H9 (cell line): Measurements from ENCODE around the gene GPR176. TPM values are rescaled to one million over a fixed set of nuclear protein-coding genes. Genes with fewer than 3 reads are reported as not detected.
A peak's percentile ranks its signal among the peaks of the same experiment; 100 is the strongest.

Source experiments
- DNase-seq: peaks from one replicate; pipeline ENCODE4 v3.0.0-alpha.2; 2017
- H2AFZ ChIP-seq: one replicate; pipeline ENCODE4 v1.6.1; 2013; ENCODE audit warnings: mild to moderate bottlenecking, low read length, control low read depth, moderate library complexity
- H2AK5ac ChIP-seq: 2 replicates; pipeline ENCODE4 v1.6.1; 2013; ENCODE audit warnings: low read length, control low read depth, mixed read lengths; ENCODE audit not compliant: insufficient read length
- H2BK120ac ChIP-seq: one replicate; pipeline ENCODE4 v1.6.1; 2013; ENCODE audit warnings: low read depth, mild to moderate bottlenecking, low read length, control low read depth, inconsistent platforms; ENCODE audit not compliant: poor library complexity, severe bottlenecking
- H2BK12ac ChIP-seq: 2 replicates; pipeline ENCODE4 v1.6.1; 2013; ENCODE audit warnings: low read length, control low read depth, mixed read lengths, low read depth; ENCODE audit not compliant: insufficient read length
- H2BK15ac ChIP-seq: 2 replicates; pipeline ENCODE4 v1.6.1; 2013; ENCODE audit warnings: low read depth, low read length, control low read depth
- H2BK20ac ChIP-seq: one replicate; pipeline ENCODE4 v1.6.1; 2013; ENCODE audit warnings: low read depth, mild to moderate bottlenecking, low read length, control low read depth, inconsistent platforms; ENCODE audit not compliant: poor library complexity, severe bottlenecking
- H2BK5ac ChIP-seq: 2 replicates; pipeline ENCODE4 v1.6.1; 2013; ENCODE audit warnings: low read length, control low read depth, mixed read lengths; ENCODE audit not compliant: insufficient read length
- H3K14ac ChIP-seq: 2 replicates; pipeline ENCODE4 v1.6.1; 2013; ENCODE audit warnings: low read length, control low read depth; ENCODE audit not compliant: insufficient read depth
- H3K18ac ChIP-seq: 2 replicates; pipeline ENCODE4 v1.6.1; 2013; ENCODE audit warnings: low read depth, mild to moderate bottlenecking, mixed read lengths, low read length, control low read depth; ENCODE audit not compliant: insufficient read length
- H3K23ac ChIP-seq: 2 replicates; pipeline ENCODE4 v1.6.1; 2013; ENCODE audit warnings: low read length, control low read depth, mixed read lengths, low read depth; ENCODE audit not compliant: insufficient read length
- H3K23me2 ChIP-seq: 2 replicates; pipeline ENCODE4 v1.6.1; 2013; ENCODE audit warnings: low read depth, mild to moderate bottlenecking, mixed read lengths, low read length, control low read depth; ENCODE audit not compliant: insufficient read length, poor library complexity, severe bottlenecking
- H3K27ac ChIP-seq: 2 replicates; pipeline ENCODE4 v1.5.1; 2013; ENCODE audit warnings: low read length, control low read depth, mixed read lengths, low read depth; ENCODE audit not compliant: insufficient read length
- H3K27me3 ChIP-seq: 2 replicates; pipeline ENCODE4 v1.6.1; 2013; ENCODE audit warnings: low read length, control low read depth, inconsistent platforms; ENCODE audit not compliant: insufficient read depth
- H3K4ac ChIP-seq: 2 replicates; pipeline ENCODE4 v1.6.1; 2013; ENCODE audit warnings: low read depth, mild to moderate bottlenecking, control low read depth, inconsistent platforms, low read length, moderate library complexity
- H3K4me1 ChIP-seq: 2 replicates; pipeline ENCODE4 v1.6.1; 2013; ENCODE audit warnings: low read length, control low read depth, inconsistent platforms; ENCODE audit not compliant: insufficient read depth
- H3K4me2 ChIP-seq: 2 replicates; pipeline ENCODE4 v1.6.1; 2013; ENCODE audit warnings: low read length, control low read depth, mixed read lengths; ENCODE audit not compliant: insufficient read length, insufficient read depth
- H3K56ac ChIP-seq: 2 replicates; pipeline ENCODE4 v1.6.1; 2013; ENCODE audit warnings: low read depth, mild to moderate bottlenecking, mixed read lengths, low read length, control low read depth; ENCODE audit not compliant: insufficient read length
- H3K79me1 ChIP-seq: 2 replicates; pipeline ENCODE4 v1.6.1; 2013; ENCODE audit warnings: low read depth, mild to moderate bottlenecking, moderate library complexity, low read length, control low read depth, inconsistent platforms; ENCODE audit not compliant: insufficient read depth, poor library complexity, severe bottlenecking
- H3K79me2 ChIP-seq: 2 replicates; pipeline ENCODE4 v1.6.1; 2013; ENCODE audit warnings: low read length, control low read depth, inconsistent platforms; ENCODE audit not compliant: insufficient read depth
- H3K9ac ChIP-seq: 2 replicates; pipeline ENCODE4 v1.6.1; 2013; ENCODE audit warnings: low read length, control low read depth, mixed read lengths; ENCODE audit not compliant: insufficient read length; ENCODE audit errors: extremely low read depth
- H3K9me3 ChIP-seq: one replicate; pipeline ENCODE4 v1.6.1; 2013; ENCODE audit warnings: low read depth, low read length, inconsistent platforms; ENCODE audit not compliant: control insufficient read depth
- H3T11ph ChIP-seq: one replicate; pipeline ENCODE4 v1.6.1; 2013; ENCODE audit warnings: mild to moderate bottlenecking, low read length, control low read depth, inconsistent platforms
- H4K20me1 ChIP-seq: one replicate; pipeline ENCODE4 v1.6.1; 2013; ENCODE audit not compliant: control insufficient read depth, insufficient read length, insufficient read depth
- H4K5ac ChIP-seq: 2 replicates; pipeline ENCODE4 v1.6.1; 2013; ENCODE audit warnings: low read depth, mild to moderate bottlenecking, mixed read lengths, low read length, control low read depth; ENCODE audit not compliant: insufficient read length
- H4K8ac ChIP-seq: replicated peaks from 2 replicates; pipeline ENCODE4 v1.6.1; 2013; ENCODE audit warnings: low read length, control low read depth, mixed read lengths, low read depth; ENCODE audit not compliant: insufficient read length
- H4K91ac ChIP-seq: 2 replicates; pipeline ENCODE4 v1.6.1; 2013; ENCODE audit warnings: low read depth, mild to moderate bottlenecking, moderate library complexity, mixed read lengths, low read length, control low read depth; ENCODE audit not compliant: insufficient read length
- H3K27ac Mint-ChIP-seq, 3 experiments: 2 replicates in 2 of 3; 3 replicates in 1 of 3; pipeline ENCODE4 v1.8.0; 2020 to 2021; ENCODE audit warnings: mixed read lengths in 3 of 3, mild to moderate bottlenecking in 1 of 3, moderate library complexity in 1 of 3
- H3K27me3 Mint-ChIP-seq: 2 replicates; pipeline ENCODE4 v1.8.0; 2021; ENCODE audit warnings: low read depth, mild to moderate bottlenecking, moderate library complexity, mixed read lengths
- H3K36me3 Mint-ChIP-seq, 3 experiments: 2 replicates in 2 of 3; 3 replicates in 1 of 3; pipeline ENCODE4 v1.8.0; 2020 to 2021; ENCODE audit warnings: low read depth in 3 of 3, mixed read lengths in 3 of 3; ENCODE audit not compliant: insufficient read depth in 1 of 3
- H3K4me1 Mint-ChIP-seq, 2 experiments: 2 replicates each; pipeline ENCODE4 v1.8.0; 2020; ENCODE audit warnings: mixed read lengths in 2 of 2
- H3K4me3 Mint-ChIP-seq, 2 experiments: 2 replicates in 1 of 2; 3 replicates in 1 of 2; pipeline ENCODE4 v1.8.0; 2020 to 2021; ENCODE audit warnings: mild to moderate bottlenecking in 2 of 2, mixed read lengths in 2 of 2, moderate library complexity in 1 of 2
- H3K9me3 Mint-ChIP-seq, 2 experiments: 2 replicates in 1 of 2; 3 replicates in 1 of 2; pipeline ENCODE4 v1.8.0; 2020; ENCODE audit warnings: mild to moderate bottlenecking in 2 of 2, mixed read lengths in 2 of 2, moderate library complexity in 1 of 2
- WGBS: extraction: QIAGEN DNeasy Blood & Tissue Kit; methylation state at CpG from one replicate; pipeline ENCODE4 v1.1.7; 2013; ENCODE audit warnings: missing lambda C conversion rate, low lambda C conversion rate, mixed read lengths; ENCODE audit not compliant: insufficient read length; ENCODE audit errors: extremely low coverage; 5-methylcytosine and 5-hydroxymethylcytosine counted together
- total RNA-seq: library from RNA; stranded (reverse); gene quantifications from 2 replicates; pipeline ENCODE4 v1.2.1, GENCODE V29; 2021
- TF ChIP-seq, protein P1 (sequence below): fragments of 200-600 bp; sonication (generic); conservative IDR thresholded peaks from 3 replicates; pipeline ENCODE4 v1.8.0; 2021; ENCODE audit warnings: antibody characterized with exemption, mild to moderate bottlenecking

GPR176 gene
- total RNA-seq, 1 experiment from 2014 or later: 132 TPM

DNA sequence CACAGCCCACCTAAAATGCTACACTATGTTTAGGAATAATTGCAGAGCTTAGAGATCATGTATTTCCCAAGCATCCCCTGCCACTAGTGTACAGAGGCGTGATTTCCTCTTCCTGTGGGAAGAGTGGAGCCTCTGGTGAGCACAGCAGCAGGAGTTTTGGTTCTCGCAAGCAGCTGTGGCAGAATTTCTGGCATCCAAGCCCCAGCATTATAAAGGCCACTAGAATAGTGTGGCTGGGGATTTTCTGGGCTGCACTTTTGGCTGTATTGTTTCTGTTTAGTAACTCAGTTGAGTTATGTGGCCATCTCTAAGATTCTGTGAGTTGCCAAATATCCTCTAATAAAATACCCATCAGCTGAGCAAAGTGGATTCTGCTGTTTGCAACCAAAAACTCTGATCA is 64.7 kb downstream of the GPR176 start:
- peak overlapping the region in 1 of 3 experiments; percentile 31; a peak in 2 of 7 replicates for H3K27ac Mint-ChIP-seq
- no peak overlapping the region for H3K9ac ChIP-seq
- no peaks in the 10 kb centered on the region for H3K23me2 ChIP-seq
- no peaks in the 10 kb centered on the region for H3K27me3 ChIP-seq
- no peak overlapping the region for H2AK5ac ChIP-seq
- H3K18ac ChIP-seq: no peak overlapping the region
- no peak overlapping the region for H2BK20ac ChIP-seq
- H3K4ac ChIP-seq: no peak overlapping the region
- no peak overlapping the region for H2BK12ac ChIP-seq
- H3K23ac ChIP-seq: no peak overlapping the region
- no peaks in the 10 kb centered on the region for H3K27me3 Mint-ChIP-seq
- no peak overlapping the region for H3K56ac ChIP-seq
- no peak overlapping the region for H3K14ac ChIP-seq
- H3T11ph ChIP-seq: no peak overlapping the region
- H3K4me2 ChIP-seq: no peak overlapping the region
- no peaks in the 10 kb centered on the region; a peak in 1 of 5 replicates for H3K9me3 Mint-ChIP-seq
- no peak overlapping the region for H3K4me3 Mint-ChIP-seq
- peaks cover 56 to 66% of the 10 kb centered on the region in 2 experiments for H3K4me1 Mint-ChIP-seq
- H3K36me3 Mint-ChIP-seq: peaks cover 12 to 28% (median 23%) of the 10 kb centered on the region in 3 experiments
- no peak overlapping the region for H2BK120ac ChIP-seq
- H3K27ac ChIP-seq: no peak overlapping the region
- H3K9me3 ChIP-seq: no peaks in the 10 kb centered on the region
- H3K4me1 ChIP-seq: peaks cover 7% of the 10 kb centered on the region
- no peak for DNase-seq
- no peaks in the 10 kb centered on the region for H3K79me1 ChIP-seq
- no peak overlapping the region for H2AFZ ChIP-seq
- no peak overlapping the region for H4K91ac ChIP-seq
- H4K8ac ChIP-seq: no peak overlapping the region
- H3K79me2 ChIP-seq: peaks cover 16% of the 10 kb centered on the region; the same call in 1 of the 2 replicates
- H2BK5ac ChIP-seq: no peak overlapping the region
- WGBS: no CpG with 5 or more reads among the region's 2 CpGs
- H4K5ac ChIP-seq: no peak overlapping the region
- TF ChIP-seq, protein P1, sequence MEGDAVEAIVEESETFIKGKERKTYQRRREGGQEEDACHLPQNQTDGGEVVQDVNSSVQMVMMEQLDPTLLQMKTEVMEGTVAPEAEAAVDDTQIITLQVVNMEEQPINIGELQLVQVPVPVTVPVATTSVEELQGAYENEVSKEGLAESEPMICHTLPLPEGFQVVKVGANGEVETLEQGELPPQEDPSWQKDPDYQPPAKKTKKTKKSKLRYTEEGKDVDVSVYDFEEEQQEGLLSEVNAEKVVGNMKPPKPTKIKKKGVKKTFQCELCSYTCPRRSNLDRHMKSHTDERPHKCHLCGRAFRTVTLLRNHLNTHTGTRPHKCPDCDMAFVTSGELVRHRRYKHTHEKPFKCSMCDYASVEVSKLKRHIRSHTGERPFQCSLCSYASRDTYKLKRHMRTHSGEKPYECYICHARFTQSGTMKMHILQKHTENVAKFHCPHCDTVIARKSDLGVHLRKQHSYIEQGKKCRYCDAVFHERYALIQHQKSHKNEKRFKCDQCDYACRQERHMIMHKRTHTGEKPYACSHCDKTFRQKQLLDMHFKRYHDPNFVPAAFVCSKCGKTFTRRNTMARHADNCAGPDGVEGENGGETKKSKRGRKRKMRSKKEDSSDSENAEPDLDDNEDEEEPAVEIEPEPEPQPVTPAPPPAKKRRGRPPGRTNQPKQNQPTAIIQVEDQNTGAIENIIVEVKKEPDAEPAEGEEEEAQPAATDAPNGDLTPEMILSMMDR: no peak
- H2BK15ac ChIP-seq: no peak overlapping the region
- no peaks in the 10 kb centered on the region for H4K20me1 ChIP-seq
